ENCODE measurements around the gene MFSD2B.

- TF ChIP-seq POLR2A (IDR thresholded peaks at IDR 0.05): no peak
- TF ChIP-seq CTCF (IDR thresholded peaks at IDR 0.05): no peak
Observed at GRCh38 chr2:24024018-24024417, 14.1 kb downstream of the MFSD2B start.

All from transverse colon (tissue), 3 donors.